ENCODE results near the gene C10orf90. TPM values are rescaled to one million over a fixed set of nuclear protein-coding genes. Genes with fewer than 3 reads are reported as not detected.

C10orf90 gene
- total and polyA plus RNA-seq, 4 donors = not detected

DNA sequence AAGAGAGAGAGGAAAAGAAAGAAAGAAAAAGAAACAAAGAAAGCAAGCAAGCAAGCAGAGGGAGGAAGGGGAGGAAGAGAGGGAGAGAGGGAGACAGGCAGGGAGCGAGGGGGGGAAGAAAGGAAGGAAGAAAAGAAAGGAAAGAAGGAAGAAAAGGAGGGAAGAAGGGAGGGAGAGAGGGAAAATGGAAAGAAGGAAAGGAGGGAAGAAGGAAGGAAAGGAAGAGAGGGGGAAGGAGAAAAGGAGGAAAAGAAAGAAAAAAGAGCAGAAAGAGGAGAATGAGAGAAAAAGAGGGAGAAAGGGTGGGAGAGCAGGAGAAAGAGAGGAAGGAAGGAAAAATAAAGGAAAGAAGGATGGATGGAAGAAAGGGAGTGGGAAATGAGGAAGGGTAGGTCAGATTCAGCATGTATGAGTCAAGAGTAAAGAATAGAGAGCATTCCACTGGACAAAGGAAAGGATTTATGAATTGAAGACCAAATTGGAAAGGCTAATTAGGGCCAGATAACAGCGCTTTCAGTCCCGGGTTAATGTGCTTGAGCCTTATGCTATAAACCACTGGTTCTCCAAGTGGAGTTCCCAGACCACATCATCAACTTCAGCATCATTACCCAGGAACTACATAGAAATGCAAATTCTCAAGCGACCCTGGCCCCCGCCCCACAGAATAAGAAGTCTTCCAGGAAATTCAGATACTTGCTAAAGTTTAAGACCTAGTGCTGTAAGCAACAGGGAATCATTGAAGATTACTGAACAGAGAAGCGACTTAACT lies 85.1 kb downstream of the C10orf90 start:
- WGBS, 2 donors = 82 to 86% methylated on average over 6 of the region's 6 CpGs
- no peak overlapping the region for H3K4me3 ChIP-seq
- peaks cover 2 to 4% (median 3%) of the 10 kb centered on the region in 3 donors for H3K27me3 ChIP-seq (ENCODE audit: control insufficient read depth in 3 of 3, insufficient read depth in 3 of 3, low read length in 2 of 3)
- H3K27ac ChIP-seq (ENCODE audit: low read depth in 1 of 2, low read length in 1 of 2) = no peak overlapping the region
- H3K4me1 ChIP-seq (ENCODE audit: control insufficient read depth in 5 of 5, insufficient read depth in 5 of 5, low read length in 5 of 5) = no peaks in the 10 kb centered on the region
- TF ChIP-seq, protein P1, sequence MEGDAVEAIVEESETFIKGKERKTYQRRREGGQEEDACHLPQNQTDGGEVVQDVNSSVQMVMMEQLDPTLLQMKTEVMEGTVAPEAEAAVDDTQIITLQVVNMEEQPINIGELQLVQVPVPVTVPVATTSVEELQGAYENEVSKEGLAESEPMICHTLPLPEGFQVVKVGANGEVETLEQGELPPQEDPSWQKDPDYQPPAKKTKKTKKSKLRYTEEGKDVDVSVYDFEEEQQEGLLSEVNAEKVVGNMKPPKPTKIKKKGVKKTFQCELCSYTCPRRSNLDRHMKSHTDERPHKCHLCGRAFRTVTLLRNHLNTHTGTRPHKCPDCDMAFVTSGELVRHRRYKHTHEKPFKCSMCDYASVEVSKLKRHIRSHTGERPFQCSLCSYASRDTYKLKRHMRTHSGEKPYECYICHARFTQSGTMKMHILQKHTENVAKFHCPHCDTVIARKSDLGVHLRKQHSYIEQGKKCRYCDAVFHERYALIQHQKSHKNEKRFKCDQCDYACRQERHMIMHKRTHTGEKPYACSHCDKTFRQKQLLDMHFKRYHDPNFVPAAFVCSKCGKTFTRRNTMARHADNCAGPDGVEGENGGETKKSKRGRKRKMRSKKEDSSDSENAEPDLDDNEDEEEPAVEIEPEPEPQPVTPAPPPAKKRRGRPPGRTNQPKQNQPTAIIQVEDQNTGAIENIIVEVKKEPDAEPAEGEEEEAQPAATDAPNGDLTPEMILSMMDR (IDR thresholded peaks at IDR 0.05; ENCODE audit: control extremely low read depth, extremely low read depth) = no peak
- no peaks in the 10 kb centered on the region for H3K9me3 ChIP-seq (ENCODE audit: control insufficient read depth in 4 of 4, insufficient read depth in 3 of 4, low read length in 3 of 4)
- ATAC-seq (ENCODE audit: insufficient read depth, low FRiP score) = no peak
- no peak for DNase-seq
- no peak overlapping the region for H3K9ac ChIP-seq (ENCODE audit: insufficient read depth in 1 of 2, low read length in 2 of 2)
- no peaks in the 10 kb centered on the region for H3K36me3 ChIP-seq (ENCODE audit: control insufficient read depth in 4 of 4, insufficient read depth in 4 of 4, low read length in 4 of 4)

DNA sequence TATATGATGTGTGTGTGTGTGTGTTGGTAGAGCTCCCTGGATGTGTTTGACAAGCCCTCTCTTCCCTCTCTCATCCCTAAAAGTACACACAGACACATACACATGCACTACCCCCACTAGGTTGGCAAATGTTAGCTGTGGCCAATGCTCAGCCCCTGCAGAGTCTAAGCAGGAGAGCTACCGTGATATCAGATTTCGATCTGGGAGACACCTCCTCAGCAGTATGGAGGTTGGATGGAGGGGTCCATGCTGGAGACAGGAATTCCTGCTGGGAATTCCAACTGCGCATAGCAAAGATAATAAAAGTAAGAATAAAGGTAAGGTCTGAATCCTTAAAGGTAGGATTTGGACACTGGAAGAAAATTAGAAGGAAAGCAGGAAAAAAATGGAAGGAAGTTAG lies 85.7 kb downstream of the C10orf90 start:
- H3K27me3 ChIP-seq (ENCODE audit: control insufficient read depth in 3 of 3, insufficient read depth in 3 of 3, low read length in 2 of 3) = peaks cover 2 to 4% (median 3%) of the 10 kb centered on the region in 3 donors
- H3K36me3 ChIP-seq (ENCODE audit: control insufficient read depth in 4 of 4, insufficient read depth in 4 of 4, low read length in 4 of 4) = no peaks in the 10 kb centered on the region
- ATAC-seq (ENCODE audit: insufficient read depth, low FRiP score) (no peak), DNase-seq (no peak)
- H3K4me3 ChIP-seq = no peak overlapping the region
- H3K27ac ChIP-seq (ENCODE audit: low read depth in 1 of 2, low read length in 1 of 2) = no peak overlapping the region
- TF ChIP-seq, protein P1 (IDR thresholded peaks at IDR 0.05; ENCODE audit: control extremely low read depth, extremely low read depth) = no peak
- peaks cover 0 to 2% (median 0%) of the 10 kb centered on the region in 4 donors for H3K9me3 ChIP-seq (ENCODE audit: control insufficient read depth in 4 of 4, insufficient read depth in 3 of 4, low read length in 3 of 4)
- no peaks in the 10 kb centered on the region for H3K4me1 ChIP-seq (ENCODE audit: control insufficient read depth in 5 of 5, insufficient read depth in 5 of 5, low read length in 5 of 5)
- no peak overlapping the region for H3K9ac ChIP-seq (ENCODE audit: insufficient read depth in 1 of 2, low read length in 2 of 2)
- 63 to 78% methylated on average over 3 of the region's 3 CpGs for WGBS, 2 donors

DNA sequence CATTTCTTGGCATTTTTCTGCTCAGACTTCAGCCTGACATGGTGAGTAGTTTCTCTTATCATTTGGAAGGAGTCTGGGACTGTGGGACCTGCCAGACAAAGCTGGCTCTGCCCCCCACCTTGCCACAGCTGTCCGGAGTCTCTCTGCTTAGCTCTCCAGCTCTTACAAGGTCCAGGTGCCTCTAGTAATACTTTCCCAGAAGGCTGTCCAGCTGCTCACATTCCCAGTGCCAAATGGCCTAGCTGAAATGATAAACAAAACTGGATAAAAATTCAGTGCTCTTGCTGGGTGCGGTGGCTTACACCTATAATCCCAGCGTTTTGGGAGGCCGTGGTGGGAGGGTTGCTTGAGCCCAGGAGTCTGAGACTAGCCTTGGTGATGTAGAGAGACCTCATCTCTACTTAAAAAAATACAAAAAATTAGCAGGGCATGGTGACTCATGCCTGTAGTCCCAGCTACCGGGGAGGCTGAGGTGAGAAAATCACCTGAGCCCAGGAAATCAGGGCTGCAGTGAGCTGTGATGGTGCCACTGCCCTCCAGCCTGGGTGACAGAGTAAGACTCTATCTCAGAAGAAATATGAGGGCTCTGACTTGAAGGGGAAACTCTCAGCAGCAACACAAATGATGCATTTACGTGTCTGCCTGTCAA lies 86.8 kb downstream of the C10orf90 start:
- 80 to 83% methylated on average over 6 of the region's 6 CpGs for WGBS, 2 donors
- H3K36me3 ChIP-seq (ENCODE audit: control insufficient read depth in 4 of 4, insufficient read depth in 4 of 4, low read length in 4 of 4) = no peaks in the 10 kb centered on the region
- no peak overlapping the region for H3K9ac ChIP-seq (ENCODE audit: insufficient read depth in 1 of 2, low read length in 2 of 2)
- no peak overlapping the region for H3K27ac ChIP-seq (ENCODE audit: low read depth in 1 of 2, low read length in 1 of 2)
- DNase-seq (no peak), ATAC-seq (ENCODE audit: insufficient read depth, low FRiP score) (no peak)
- H3K4me3 ChIP-seq = no peak overlapping the region
- TF ChIP-seq, protein P1 (IDR thresholded peaks at IDR 0.05; ENCODE audit: control extremely low read depth, extremely low read depth) = no peak
- H3K9me3 ChIP-seq (ENCODE audit: control insufficient read depth in 4 of 4, insufficient read depth in 3 of 4, low read length in 3 of 4) = peaks cover 0 to 2% (median 0%) of the 10 kb centered on the region in 4 donors
- H3K4me1 ChIP-seq (ENCODE audit: control insufficient read depth in 5 of 5, insufficient read depth in 5 of 5, low read length in 5 of 5) = no peaks in the 10 kb centered on the region
- peaks cover 2 to 4% (median 3%) of the 10 kb centered on the region in 3 donors for H3K27me3 ChIP-seq (ENCODE audit: control insufficient read depth in 3 of 3, insufficient read depth in 3 of 3, low read length in 2 of 3)

All from lung (tissue), 12 donors.